Kidney (tissue), 14 donors: ENCODE measurements around the gene TCF4. TPM values are rescaled to one million over a fixed set of nuclear protein-coding genes. Genes with fewer than 3 reads are reported as not detected.
A peak's percentile ranks its signal among the peaks of the same experiment; 100 is the strongest.

Experiments used
- DNase-seq, 5 donors: peaks; one replicate each; pipeline ENCODE4 v3.0.0-alpha.2; 2013 to 2020
- FAIRE-seq: peaks from 2 replicates; lab custom pipeline; 2012; peaks lifted over from hg19 to GRCh38; lab: Jason Lieb, UNC
- H3K27ac ChIP-seq, 2 donors: one replicate each; pipeline ENCODE4 v1.7.0; 2013; ENCODE audit warnings: low read depth in 2 of 2, low read length in 2 of 2, inconsistent platforms in 1 of 2
- H3K27me3 ChIP-seq: one replicate; pipeline ENCODE4 v1.7.1; 2013; ENCODE audit warnings: low read length, inconsistent platforms; ENCODE audit not compliant: control insufficient read depth, insufficient read depth
- H3K36me3 ChIP-seq, 3 donors: one replicate each; pipeline versions ENCODE4 v1.7.0 to v1.7.1; 2013; ENCODE audit warnings: low read length in 3 of 3, control low read depth in 1 of 3, inconsistent platforms in 1 of 3; ENCODE audit not compliant: insufficient read depth in 3 of 3, control insufficient read depth in 2 of 3
- H3K4me1 ChIP-seq, 3 donors: one replicate each; pipeline versions ENCODE4 v1.7.0 to v1.7.1; 2013; ENCODE audit warnings: low read length in 3 of 3, inconsistent platforms in 1 of 3, low read depth in 1 of 3; ENCODE audit not compliant: control insufficient read depth in 2 of 3, insufficient read depth in 2 of 3
- H3K4me3 ChIP-seq, 3 donors: one replicate each; pipeline versions ENCODE4 v1.7.0 to v1.8.1; 2013; ENCODE audit warnings: low read length in 3 of 3, control low read depth in 1 of 3, inconsistent platforms in 1 of 3
- H3K9ac ChIP-seq, 3 donors: one replicate each; pipeline versions ENCODE4 v1.7.0 to v1.7.1; 2013; ENCODE audit warnings: low read length in 3 of 3, control low read depth in 1 of 3, inconsistent platforms in 1 of 3
- H3K9me3 ChIP-seq, 3 donors: one replicate each; pipeline versions ENCODE4 v1.7.0 to v1.7.1; 2013; ENCODE audit warnings: low read length in 3 of 3, control low read depth in 1 of 3, inconsistent platforms in 1 of 3; ENCODE audit not compliant: control insufficient read depth in 2 of 3, insufficient read depth in 1 of 3
- intact Hi-C: fragments of 100-400 bp; cut with DNase I; formaldehyde crosslinking; loops from one replicate; pipeline ENCODE4 v1.11.1; 2022
- polyA plus RNA-seq: library from polyadenylated mRNA; stranded (reverse); fragments of 350-450 nt; fragmentation: Illumina TruSeq; extraction: RNeasy Lipid Tissue Mini Kit (QIAGEN cat#74804); gene quantifications from one replicate; pipeline ENCODE4 v1.2.3, GENCODE V29; 2014; ENCODE audit warnings: low read depth, low replicate concordance; ENCODE audit not compliant: insufficient read depth
- total RNA-seq: library from RNA; stranded (reverse); fragmentation: NEBNext Ultra II Directional; extraction: Animal tissue kit (Norgen Biotek cat#: 25700); gene quantifications from one replicate; pipeline ENCODE4 v1.2.1, GENCODE V29; 2021
- TF ChIP-seq, protein P1 (sequence below): IDR thresholded peaks from 3 replicates; pipeline ENCODE4 v1.5.1; 2012; ENCODE audit warnings: mild to moderate bottlenecking, moderate library complexity, borderline replicate concordance; ENCODE audit not compliant: insufficient read depth; ENCODE audit errors: extremely low read depth
- donor health status: control.
- donor health status: control.
- donor health status: control.
- donor health status: control.
- donor health status: control.
- donor health status: DM: yes; HTN: yes; CAD: no.
- donor health status: Normal renal cell carcinoma (clear cell type).

The TCF4 gene
- total and polyA plus RNA-seq, 2 donors from 2014 or later, result 4.4 to 60.3 TPM

- Histone ChIP-seq H3K36me3 (no peaks in the 10 kb centered on the region), H3K4me1 (peaks cover 0 to 5% (median 3%) of the 10 kb centered on the region in 3 donors), H3K9me3 (no peaks in the 10 kb centered on the region), H3K27me3 (no peaks in the 10 kb centered on the region), H3K9ac (peak overlapping the region in 2 of 3 donors; percentile 2 to 98), H3K27ac (peak overlapping the region; percentile 0 to 20), H3K4me3 (peak overlapping the region; percentile 79 to 98 (median 87))
- TF ChIP-seq, protein P1, sequence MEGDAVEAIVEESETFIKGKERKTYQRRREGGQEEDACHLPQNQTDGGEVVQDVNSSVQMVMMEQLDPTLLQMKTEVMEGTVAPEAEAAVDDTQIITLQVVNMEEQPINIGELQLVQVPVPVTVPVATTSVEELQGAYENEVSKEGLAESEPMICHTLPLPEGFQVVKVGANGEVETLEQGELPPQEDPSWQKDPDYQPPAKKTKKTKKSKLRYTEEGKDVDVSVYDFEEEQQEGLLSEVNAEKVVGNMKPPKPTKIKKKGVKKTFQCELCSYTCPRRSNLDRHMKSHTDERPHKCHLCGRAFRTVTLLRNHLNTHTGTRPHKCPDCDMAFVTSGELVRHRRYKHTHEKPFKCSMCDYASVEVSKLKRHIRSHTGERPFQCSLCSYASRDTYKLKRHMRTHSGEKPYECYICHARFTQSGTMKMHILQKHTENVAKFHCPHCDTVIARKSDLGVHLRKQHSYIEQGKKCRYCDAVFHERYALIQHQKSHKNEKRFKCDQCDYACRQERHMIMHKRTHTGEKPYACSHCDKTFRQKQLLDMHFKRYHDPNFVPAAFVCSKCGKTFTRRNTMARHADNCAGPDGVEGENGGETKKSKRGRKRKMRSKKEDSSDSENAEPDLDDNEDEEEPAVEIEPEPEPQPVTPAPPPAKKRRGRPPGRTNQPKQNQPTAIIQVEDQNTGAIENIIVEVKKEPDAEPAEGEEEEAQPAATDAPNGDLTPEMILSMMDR, result no peak
- intact Hi-C loops, result loop anchor here (5.0 kb wide), 1 partner anchor 172 kb away; no protein-coding TSS in a partner anchor
- no peak for FAIRE-seq
- DNase-seq, result peak in 2 of 5 donors; percentile 56 to 72
These were observed 1.0 kb upstream of the TCF4 start for GRCh38 chr18:55588870-55589595.

- intact Hi-C loops, result loop anchor here (5.0 kb wide), 1 partner anchor 170 kb away; no protein-coding TSS in a partner anchor
- Histone ChIP-seq H3K36me3 (peaks cover 0 to 2% (median 0%) of the 10 kb centered on the region in 3 donors), H3K9me3 (no peaks in the 10 kb centered on the region), H3K4me3 (peak overlapping the region; percentile 56 to 86 (median 79)), H3K4me1 (peaks cover 0 to 5% (median 3%) of the 10 kb centered on the region in 3 donors), H3K27ac (peak overlapping the region in 1 of 2 donors; percentile 82), H3K27me3 (no peaks in the 10 kb centered on the region), H3K9ac (peak overlapping the region in 1 of 3 donors; percentile 51)
- FAIRE-seq (no peak), DNase-seq (peak in 4 of 5 donors; percentile 53 to 78 (median 70))
- TF ChIP-seq, protein P1, result no peak
These were observed 428 bp downstream of the TCF4 start for GRCh38 chr18:55587418-55588110.

DNA sequence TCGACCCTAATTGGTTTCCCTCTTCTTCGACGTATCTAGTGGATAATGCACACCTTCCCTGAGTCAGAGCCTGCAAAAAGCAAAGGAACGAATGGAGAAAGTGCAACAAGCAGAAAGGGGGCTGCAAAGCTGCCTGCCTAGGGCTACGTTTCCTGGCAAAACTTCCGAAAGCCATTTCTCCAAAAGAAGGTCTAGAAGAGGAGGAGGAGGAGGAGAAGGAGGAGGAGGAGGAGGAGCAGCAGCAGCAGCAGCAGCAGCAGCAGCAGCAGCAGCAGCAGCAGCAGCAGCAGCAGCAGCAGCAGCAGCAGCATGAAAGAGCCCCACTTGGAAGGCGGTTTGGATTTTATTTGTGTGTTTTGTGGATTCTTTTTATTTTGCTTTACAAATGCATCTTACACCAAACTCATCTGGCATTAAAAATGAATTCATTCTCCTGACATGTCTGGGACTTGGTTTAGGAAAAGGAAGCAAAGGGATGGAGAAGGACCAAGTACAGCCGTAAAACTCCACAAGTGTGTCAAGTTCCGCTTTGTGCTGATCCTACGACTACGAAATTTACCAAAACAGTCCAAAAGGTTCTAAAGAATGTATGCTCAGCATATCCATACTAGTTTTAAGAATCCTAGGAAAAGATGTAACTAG lies 2.0 kb downstream of the TCF4 start:
- peaks cover 0 to 2% (median 0%) of the 10 kb centered on the region in 3 donors for H3K36me3 ChIP-seq
- peak overlapping the region in 1 of 2 donors; percentile 41 for H3K27ac ChIP-seq
- no peaks in the 10 kb centered on the region for H3K27me3 ChIP-seq
- H3K9ac ChIP-seq, result peak overlapping the region in 2 of 3 donors; percentile 23 to 34
- no peaks in the 10 kb centered on the region for H3K9me3 ChIP-seq
- no peak for FAIRE-seq
- intact Hi-C loops, result loop anchor here (5.0 kb wide), 1 partner anchor 169 kb away; no protein-coding TSS in a partner anchor
- peak in 4 of 5 donors; percentile 36 to 79 (median 52) for DNase-seq
- TF ChIP-seq, protein P1, result no peak
- peaks cover 3 to 5% (median 3%) of the 10 kb centered on the region in 3 donors for H3K4me1 ChIP-seq
- H3K4me3 ChIP-seq, result peak overlapping the region; percentile 33 to 86 (median 69)
